Measurements from ENCODE around the gene ABLIM2.
"Not testable (repeated sequence)": the region's sequence is repeated elsewhere in the genome, so short reads cannot be mapped to it uniquely, and the experiment has no call there.

Gene ABLIM2

DNA sequence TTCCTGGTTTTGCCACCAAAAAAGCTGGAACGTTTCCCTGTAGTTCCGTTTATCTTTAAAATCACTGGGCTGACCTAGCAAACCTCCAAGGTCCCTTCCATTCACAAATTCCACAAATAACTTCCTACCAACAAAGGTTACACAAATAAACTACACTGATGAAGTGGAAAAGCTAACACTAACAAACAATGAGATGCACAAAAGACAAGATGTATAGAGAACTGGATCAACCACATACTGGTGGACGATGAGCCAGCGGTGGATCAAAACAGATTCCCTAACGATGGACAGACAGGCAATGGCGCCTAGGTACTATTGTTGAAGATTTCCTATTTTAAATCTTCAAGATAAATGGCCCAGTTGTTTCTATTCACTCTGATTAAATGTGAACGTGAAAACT lies 234.4 kb downstream of the ABLIM2 start:
- DNase-seq, result no peak

DNA sequence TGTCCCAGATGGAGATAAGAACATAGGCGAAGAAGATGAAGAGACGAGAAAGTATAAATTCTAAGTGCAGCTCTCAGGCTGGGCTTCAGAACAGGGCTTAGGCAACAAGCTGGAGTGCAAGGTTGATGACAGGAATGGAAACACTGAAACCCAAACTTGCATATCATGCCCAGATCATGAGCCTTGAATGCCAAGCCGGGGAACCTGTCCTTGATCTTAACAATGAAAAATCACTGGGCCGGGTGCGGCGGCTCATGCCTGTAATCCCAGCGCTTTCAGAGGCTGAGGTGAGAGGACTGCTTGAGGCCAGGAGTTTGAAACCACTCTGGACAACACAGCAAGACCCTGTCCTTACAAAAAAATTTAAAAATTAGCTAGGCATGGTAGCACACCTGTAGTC lies 236.1 kb downstream of the ABLIM2 start:
- DNase-seq, result no peak

DNA sequence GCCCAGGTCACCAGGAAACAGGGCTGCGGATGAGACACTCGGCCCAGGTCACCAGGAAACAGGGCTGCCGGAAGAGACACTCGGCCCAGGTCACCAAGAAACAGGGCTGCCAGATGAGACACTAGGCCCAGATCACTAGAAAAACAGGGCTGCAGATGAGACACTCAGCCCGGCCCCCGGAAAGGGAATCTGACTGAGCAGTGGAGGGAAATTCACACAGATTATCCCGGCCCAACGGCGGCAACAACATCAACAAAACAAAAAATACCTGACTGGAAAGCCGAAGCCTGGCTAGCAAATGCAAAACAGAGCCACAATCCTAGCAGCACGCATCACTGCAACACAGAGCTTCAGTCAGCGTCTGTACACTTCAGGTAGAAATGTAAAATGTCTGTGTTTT lies 239.6 kb downstream of the ABLIM2 start:
- DNase-seq, result no peak

DNA sequence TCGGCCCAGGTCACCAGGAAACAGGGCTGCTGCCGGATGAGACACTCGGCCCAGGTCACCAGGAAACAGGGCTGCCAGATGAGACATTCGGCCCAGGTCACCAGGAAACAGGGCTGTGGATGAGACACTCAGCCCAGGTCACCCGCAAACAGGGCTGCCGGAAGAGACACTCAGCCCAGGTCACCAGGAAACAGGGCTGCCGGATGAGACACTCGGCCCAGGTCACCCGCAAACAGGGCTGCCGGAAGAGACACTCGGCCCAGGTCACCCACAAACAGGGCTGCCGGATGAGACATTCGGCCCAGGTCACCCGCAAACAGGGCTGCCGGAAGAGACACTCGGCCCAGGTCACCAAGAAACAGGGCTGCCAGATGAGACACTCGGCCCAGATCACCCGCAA lies 240.4 kb downstream of the ABLIM2 start:
- DNase-seq, result not testable (repeated sequence)

DNA sequence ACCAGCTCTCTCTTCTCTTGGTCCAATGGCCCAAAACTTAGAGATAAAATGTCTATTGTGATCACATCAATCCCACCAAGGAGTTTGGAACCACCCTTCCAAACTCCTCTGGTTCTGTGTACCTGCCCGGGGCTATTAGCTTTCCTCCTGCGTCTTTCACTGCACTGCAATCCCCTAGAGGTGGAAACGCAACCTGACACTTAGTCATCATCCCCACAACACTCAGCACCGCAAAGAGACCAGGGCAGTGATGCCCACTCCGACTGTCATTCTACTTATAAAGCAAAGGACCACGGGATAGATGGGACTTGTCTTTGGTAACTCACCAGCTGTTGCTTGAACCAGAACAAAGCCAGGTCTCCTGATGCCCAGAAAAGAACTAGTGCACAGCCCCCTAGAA lies 240.9 kb downstream of the ABLIM2 start:
- DNase-seq, result no peak

DNA sequence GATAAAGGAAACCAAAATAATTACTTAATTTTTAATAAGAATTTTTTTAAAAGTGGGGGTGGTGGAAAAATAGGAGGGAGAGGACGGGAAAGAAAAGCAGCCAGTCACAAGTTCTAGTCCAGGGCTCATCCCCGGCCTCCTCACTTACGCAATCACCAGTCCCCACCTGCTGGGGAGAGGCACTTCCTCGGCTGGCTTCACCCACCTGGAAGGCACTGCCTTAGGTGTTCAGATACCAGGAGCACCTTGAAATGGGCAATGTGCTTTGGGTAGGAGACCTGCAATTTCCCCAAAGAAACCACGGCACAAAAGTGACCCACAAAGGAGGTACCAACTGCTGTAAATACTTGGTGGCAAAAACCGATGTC lies 242.8 kb downstream of the ABLIM2 start:
- no peak for DNase-seq
